ENCODE data around the gene PTGIS.

PTGIS gene

GRCh38 chr20:49562311-49563014, 5.5 kb downstream of the PTGIS start:
- H3K4me3 Mint-ChIP-seq: no peak overlapping the region
- H3K36me3 Mint-ChIP-seq (ENCODE audit: low read depth): no peaks in the 10 kb centered on the region
- intact Hi-C loops (cut with micrococcal nuclease): no loop called here
- H3K27me3 Mint-ChIP-seq: peaks cover 39% of the 10 kb centered on the region
- no peaks in the 10 kb centered on the region for H3K4me1 Mint-ChIP-seq (ENCODE audit: low read depth)
- H3K9me3 Mint-ChIP-seq: no peaks in the 10 kb centered on the region
- no peak overlapping the region for H3K27ac Mint-ChIP-seq

GRCh38 chr20:49561806-49562205, 6.1 kb downstream of the PTGIS start:
- Mint-ChIP-seq H3K36me3 (ENCODE audit: low read depth) (no peaks in the 10 kb centered on the region), H3K27ac (no peak overlapping the region), H3K27me3 (peaks cover 38% of the 10 kb centered on the region), H3K4me3 (no peak overlapping the region), H3K4me1 (ENCODE audit: low read depth) (no peaks in the 10 kb centered on the region), H3K9me3 (no peaks in the 10 kb centered on the region)
- intact Hi-C loops (cut with micrococcal nuclease): no loop called here

GRCh38 chr20:49561256-49561655, 6.7 kb downstream of the PTGIS start:
- H3K36me3 Mint-ChIP-seq (ENCODE audit: low read depth): no peaks in the 10 kb centered on the region
- no peak overlapping the region for H3K27ac Mint-ChIP-seq
- no peaks in the 10 kb centered on the region for H3K4me1 Mint-ChIP-seq (ENCODE audit: low read depth)
- peaks cover 37% of the 10 kb centered on the region for H3K27me3 Mint-ChIP-seq
- intact Hi-C loops (cut with micrococcal nuclease): no loop called here
- no peak overlapping the region for H3K4me3 Mint-ChIP-seq
- no peaks in the 10 kb centered on the region for H3K9me3 Mint-ChIP-seq

GRCh38 chr20:49560646-49561045, 7.3 kb downstream of the PTGIS start:
- no peak overlapping the region for H3K27ac Mint-ChIP-seq
- no peaks in the 10 kb centered on the region for H3K9me3 Mint-ChIP-seq
- H3K4me3 Mint-ChIP-seq: no peak overlapping the region
- no peaks in the 10 kb centered on the region for H3K36me3 Mint-ChIP-seq (ENCODE audit: low read depth)
- H3K4me1 Mint-ChIP-seq (ENCODE audit: low read depth): no peaks in the 10 kb centered on the region
- intact Hi-C loops (cut with micrococcal nuclease): no loop called here
- H3K27me3 Mint-ChIP-seq: peaks cover 36% of the 10 kb centered on the region

- no peak overlapping the region for H3K27ac Mint-ChIP-seq
- H3K9me3 Mint-ChIP-seq: no peaks in the 10 kb centered on the region
- intact Hi-C loops (cut with micrococcal nuclease): no loop called here
- no peak overlapping the region for H3K4me3 Mint-ChIP-seq
- H3K27me3 Mint-ChIP-seq: peaks cover 33% of the 10 kb centered on the region
- H3K36me3 Mint-ChIP-seq (ENCODE audit: low read depth): no peaks in the 10 kb centered on the region
- no peaks in the 10 kb centered on the region for H3K4me1 Mint-ChIP-seq (ENCODE audit: low read depth)
Measured at GRCh38 chr20:49560186-49560585, 7.8 kb downstream of the PTGIS start.

GRCh38 chr20:49559411-49560081, 8.4 kb downstream of the PTGIS start:
- H3K27ac Mint-ChIP-seq: no peak overlapping the region
- no peaks in the 10 kb centered on the region for H3K4me1 Mint-ChIP-seq (ENCODE audit: low read depth)
- intact Hi-C loops (cut with micrococcal nuclease): no loop called here
- peaks cover 36% of the 10 kb centered on the region for H3K27me3 Mint-ChIP-seq
- H3K36me3 Mint-ChIP-seq (ENCODE audit: low read depth): no peaks in the 10 kb centered on the region
- no peak overlapping the region for H3K4me3 Mint-ChIP-seq
- no peaks in the 10 kb centered on the region for H3K9me3 Mint-ChIP-seq

- Mint-ChIP-seq H3K36me3 (ENCODE audit: low read depth) (no peaks in the 10 kb centered on the region), H3K4me1 (ENCODE audit: low read depth) (no peaks in the 10 kb centered on the region), H3K27me3 (peaks cover 37% of the 10 kb centered on the region), H3K27ac (no peak overlapping the region), H3K9me3 (no peaks in the 10 kb centered on the region), H3K4me3 (no peak overlapping the region)
- intact Hi-C loops (cut with micrococcal nuclease): no loop called here
Measured at GRCh38 chr20:49558826-49559225, 9.1 kb downstream of the PTGIS start.

GRCh38 chr20:49557449-49557848, 10.5 kb downstream of the PTGIS start:
- Mint-ChIP-seq H3K27me3 (peaks cover 32% of the 10 kb centered on the region), H3K9me3 (no peaks in the 10 kb centered on the region), H3K27ac (no peak overlapping the region), H3K4me3 (no peak overlapping the region), H3K36me3 (ENCODE audit: low read depth) (no peaks in the 10 kb centered on the region), H3K4me1 (ENCODE audit: low read depth) (no peaks in the 10 kb centered on the region)
- intact Hi-C loops (cut with micrococcal nuclease): no loop called here

- Mint-ChIP-seq H3K27ac (no peak overlapping the region), H3K36me3 (ENCODE audit: low read depth) (no peaks in the 10 kb centered on the region), H3K4me3 (no peak overlapping the region), H3K4me1 (ENCODE audit: low read depth) (no peaks in the 10 kb centered on the region), H3K27me3 (peaks cover 36% of the 10 kb centered on the region), H3K9me3 (no peaks in the 10 kb centered on the region)
- intact Hi-C loops (cut with micrococcal nuclease): no loop called here
Measured at GRCh38 chr20:49556621-49557020, 11.3 kb downstream of the PTGIS start.

- no peak overlapping the region for H3K4me3 Mint-ChIP-seq
- H3K9me3 Mint-ChIP-seq: peaks cover 8% of the 10 kb centered on the region
- no peaks in the 10 kb centered on the region for H3K36me3 Mint-ChIP-seq (ENCODE audit: low read depth)
- H3K27me3 Mint-ChIP-seq: peaks cover 11% of the 10 kb centered on the region
- H3K27ac Mint-ChIP-seq: no peak overlapping the region
- H3K4me1 Mint-ChIP-seq (ENCODE audit: low read depth): no peaks in the 10 kb centered on the region
- intact Hi-C loops (cut with micrococcal nuclease): no loop called here
Measured at GRCh38 chr20:49549801-49550551, 18.0 kb downstream of the PTGIS start.

GRCh38 chr20:49548371-49548947, 19.5 kb downstream of the PTGIS start:
- H3K36me3 Mint-ChIP-seq (ENCODE audit: low read depth): no peaks in the 10 kb centered on the region
- no peak overlapping the region for H3K27ac Mint-ChIP-seq
- H3K27me3 Mint-ChIP-seq: peaks cover 9% of the 10 kb centered on the region
- H3K4me3 Mint-ChIP-seq: no peak overlapping the region
- no peaks in the 10 kb centered on the region for H3K4me1 Mint-ChIP-seq (ENCODE audit: low read depth)
- intact Hi-C loops (cut with micrococcal nuclease): no loop called here
- H3K9me3 Mint-ChIP-seq: peaks cover 8% of the 10 kb centered on the region

GRCh38 chr20:49545572-49545971, 22.4 kb downstream of the PTGIS start:
- Mint-ChIP-seq H3K27me3 (peaks cover 5% of the 10 kb centered on the region), H3K4me3 (no peak overlapping the region), H3K4me1 (ENCODE audit: low read depth) (no peaks in the 10 kb centered on the region), H3K36me3 (ENCODE audit: low read depth) (no peaks in the 10 kb centered on the region), H3K9me3 (peaks cover 8% of the 10 kb centered on the region), H3K27ac (no peak overlapping the region)
- intact Hi-C loops (cut with micrococcal nuclease): no loop called here

GRCh38 chr20:49544535-49544934, 23.4 kb downstream of the PTGIS start:
- Mint-ChIP-seq H3K27ac (no peak overlapping the region), H3K4me3 (no peak overlapping the region), H3K27me3 (peaks cover 9% of the 10 kb centered on the region), H3K36me3 (ENCODE audit: low read depth) (no peaks in the 10 kb centered on the region), H3K9me3 (peaks cover 8% of the 10 kb centered on the region), H3K4me1 (ENCODE audit: low read depth) (no peaks in the 10 kb centered on the region)
- intact Hi-C loops (cut with micrococcal nuclease): no loop called here

- intact Hi-C loops (cut with micrococcal nuclease): no loop called here
Measured at GRCh38 chr20:49543858-49544437, 24.0 kb downstream of the PTGIS start.

More at GRCh38 chr20:49543858-49544437, 24.0 kb downstream of the PTGIS start:
- Mint-ChIP-seq H3K27ac (no peak overlapping the region), H3K4me1 (ENCODE audit: low read depth) (no peaks in the 10 kb centered on the region), H3K27me3 (peaks cover 9% of the 10 kb centered on the region), H3K9me3 (peaks cover 8% of the 10 kb centered on the region), H3K36me3 (ENCODE audit: low read depth) (no peaks in the 10 kb centered on the region), H3K4me3 (no peak overlapping the region)
